Uterus (tissue), 4 donors: ENCODE data around the gene MSL2. TPM values are rescaled to one million over a fixed set of nuclear protein-coding genes. Genes with fewer than 3 reads are reported as not detected.
"Not testable (repeated sequence)": the region's sequence is repeated elsewhere in the genome, so short reads cannot be mapped to it uniquely, and the experiment has no call there.

Experiments used
- DNase-seq, 2 donors: peaks; one replicate each; pipeline ENCODE4 v3.0.0-alpha.2; 2019 to 2020
- H3K27ac ChIP-seq, 2 donors: fragments of 200-600 bp; sonication (generic); 1 replicate in 1 of 2; 2 replicates in 1 of 2; pipeline ENCODE4 v1.5.1; 2016 to 2018
- H3K27me3 ChIP-seq, 2 donors: fragments of 200-600 bp; sonication (generic); one replicate each; pipeline ENCODE4 v1.5.1; 2018 to 2019; ENCODE audit warnings: control low read depth in 1 of 2
- H3K36me3 ChIP-seq, 2 donors: fragments of 200-600 bp; sonication (generic); one replicate each; pipeline ENCODE4 v1.5.1; 2019; ENCODE audit warnings: control low read depth in 1 of 2
- H3K4me1 ChIP-seq, 2 donors: fragments of 200-600 bp; sonication (generic); one replicate each; pipeline ENCODE4 v1.5.1; 2018 to 2019; ENCODE audit warnings: control low read depth in 1 of 2
- H3K4me3 ChIP-seq, 2 donors: fragments of 200-600 bp; sonication (generic); 1 replicate in 1 of 2; 2 replicates in 1 of 2; pipeline ENCODE4 v1.5.1; 2018 to 2019; ENCODE audit warnings: mild to moderate bottlenecking in 1 of 2
- H3K9me3 ChIP-seq, 2 donors: fragments of 200-600 bp; sonication (generic); one replicate each; pipeline ENCODE4 v1.5.1; 2019; ENCODE audit warnings: control low read depth in 1 of 2
- CTCF ChIP-seq, 4 experiments: fragments of 200-600 bp in 2 of 4; fragments of 450-650 bp in 2 of 4; sonication (generic) in 2 of 4; IDR thresholded peaks; one replicate each; pipeline ENCODE4 v1.5.1; 2016 to 2019; ENCODE audit warnings: antibody characterized with exemption in 4 of 4, mild to moderate bottlenecking in 2 of 4, moderate library complexity in 1 of 4
- POLR2A ChIP-seq, 2 donors: fragments of 450-650 bp; IDR thresholded peaks; one replicate each; pipeline ENCODE4 v1.6.1; 2016; ENCODE audit warnings: antibody characterized with exemption in 2 of 2, mild to moderate bottlenecking in 1 of 2, moderate library complexity in 1 of 2
- intact Hi-C: fragments of 100-400 bp; cut with DNase I; formaldehyde crosslinking; loops from one replicate; pipeline ENCODE4 v1.15.1; 2023; ENCODE audit warnings: low total_unique reads
- total RNA-seq, 4 donors: library from RNA; depleted of rRNA in 3 of 4; stranded (reverse); fragments of >200 nt in 3 of 4; gene quantifications; one replicate each; pipeline versions ENCODE4 v1.1.0 to v1.2.4, GENCODE V29; 2014 to 2023
- donor health status: DM: yes; HTN: yes; CAD: no.

The MSL2 gene
- total RNA-seq, 4 donors from 2014 or later, result 17.7 to 53.0 (median 32.9) TPM

- Histone ChIP-seq H3K4me3 (no peak overlapping the region), H3K4me1 (peaks cover 0 to 4% of the 10 kb centered on the region in 2 donors), H3K27me3 (no peaks in the 10 kb centered on the region), H3K27ac (no peak overlapping the region), H3K36me3 (no peaks in the 10 kb centered on the region), H3K9me3 (no peaks in the 10 kb centered on the region)
- no peak for TF ChIP-seq POLR2A (IDR thresholded peaks at IDR 0.05)
- no peak for TF ChIP-seq CTCF (IDR thresholded peaks at IDR 0.05)
- DNase-seq, result no peak
- intact Hi-C loops, result no loop called here
These were observed 29.6 kb downstream of the MSL2 start for GRCh38 chr3:136166507-136166906.

- DNase-seq, H3K36me3 ChIP-seq, intact Hi-C loops, H3K4me1 ChIP-seq, H3K27ac ChIP-seq, H3K4me3 ChIP-seq, H3K27me3 ChIP-seq, H3K9me3 ChIP-seq: not testable (repeated sequence)
These were observed 32.5 kb downstream of the MSL2 start for GRCh38 chr3:136163607-136164006.

- no peaks in the 10 kb centered on the region for H3K9me3 ChIP-seq
- no peak for DNase-seq
- no peak overlapping the region for H3K4me3 ChIP-seq
- TF ChIP-seq POLR2A (IDR thresholded peaks at IDR 0.05) (no peak), CTCF (IDR thresholded peaks at IDR 0.05) (no peak)
- intact Hi-C loops, result no loop called here
- no peaks in the 10 kb centered on the region for H3K36me3 ChIP-seq
- peaks cover 0 to 4% of the 10 kb centered on the region in 2 donors for H3K4me1 ChIP-seq
- no peaks in the 10 kb centered on the region for H3K27me3 ChIP-seq
- no peak overlapping the region for H3K27ac ChIP-seq
These were observed 33.8 kb downstream of the MSL2 start for GRCh38 chr3:136162322-136162721.

GRCh38 chr3:136161516-136161915, 34.6 kb downstream of the MSL2 start:
- H3K27ac ChIP-seq, result no peak overlapping the region
- no peaks in the 10 kb centered on the region for H3K27me3 ChIP-seq
- no peaks in the 10 kb centered on the region for H3K9me3 ChIP-seq
- intact Hi-C loops, result no loop called here
- DNase-seq, result no peak
- TF ChIP-seq POLR2A (IDR thresholded peaks at IDR 0.05), result no peak
- TF ChIP-seq CTCF (IDR thresholded peaks at IDR 0.05), result no peak
- no peak overlapping the region for H3K4me3 ChIP-seq
- peaks cover 0 to under 1% of the 10 kb centered on the region in 2 donors for H3K4me1 ChIP-seq
- no peaks in the 10 kb centered on the region for H3K36me3 ChIP-seq

- H3K36me3 ChIP-seq, result no peaks in the 10 kb centered on the region
- H3K27me3 ChIP-seq, result no peaks in the 10 kb centered on the region
- no peaks in the 10 kb centered on the region for H3K4me1 ChIP-seq
- TF ChIP-seq CTCF (IDR thresholded peaks at IDR 0.05) (no peak), POLR2A (IDR thresholded peaks at IDR 0.05) (no peak)
- no peak overlapping the region for H3K4me3 ChIP-seq
- no peak for DNase-seq
- intact Hi-C loops, result no loop called here
- H3K27ac ChIP-seq, result no peak overlapping the region
- H3K9me3 ChIP-seq, result no peaks in the 10 kb centered on the region
These were observed 43.2 kb downstream of the MSL2 start for GRCh38 chr3:136152963-136153362.

GRCh38 chr3:136152176-136152843, 43.8 kb downstream of the MSL2 start:
- Histone ChIP-seq H3K4me1 (no peaks in the 10 kb centered on the region), H3K27me3 (no peaks in the 10 kb centered on the region), H3K36me3 (no peaks in the 10 kb centered on the region), H3K4me3 (no peak overlapping the region), H3K27ac (no peak overlapping the region), H3K9me3 (no peaks in the 10 kb centered on the region)
- DNase-seq, result no peak
- TF ChIP-seq POLR2A (IDR thresholded peaks at IDR 0.05) (no peak), CTCF (IDR thresholded peaks at IDR 0.05) (no peak)
- intact Hi-C loops, result no loop called here
